KOPT-K1 (cell line): Measurements from ENCODE around the gene KRTAP9-7.

Experiments used
- H3K27ac ChIP-seq: fragments of 200-600 bp; sonication (generic); 2 replicates; pipeline ENCODE4 v1.5.1; 2016; ENCODE audit warnings: antibody characterized with exemption, mild to moderate bottlenecking, low read depth, low read length; ENCODE audit not compliant: poor library complexity, severe bottlenecking
- H3K36me3 ChIP-seq: fragments of 200-600 bp; sonication (generic); 2 replicates; pipeline ENCODE4 v1.5.1; 2017; ENCODE audit warnings: antibody characterized with exemption, mild to moderate bottlenecking, low read length, moderate library complexity; ENCODE audit not compliant: insufficient read depth
- H3K9me3 ChIP-seq: fragments of 200-600 bp; sonication (generic); 2 replicates; pipeline ENCODE4 v1.5.1; 2017; ENCODE audit warnings: antibody characterized with exemption, low read length, mild to moderate bottlenecking; ENCODE audit not compliant: insufficient read depth, poor library complexity, severe bottlenecking

Gene KRTAP9-7

DNA sequence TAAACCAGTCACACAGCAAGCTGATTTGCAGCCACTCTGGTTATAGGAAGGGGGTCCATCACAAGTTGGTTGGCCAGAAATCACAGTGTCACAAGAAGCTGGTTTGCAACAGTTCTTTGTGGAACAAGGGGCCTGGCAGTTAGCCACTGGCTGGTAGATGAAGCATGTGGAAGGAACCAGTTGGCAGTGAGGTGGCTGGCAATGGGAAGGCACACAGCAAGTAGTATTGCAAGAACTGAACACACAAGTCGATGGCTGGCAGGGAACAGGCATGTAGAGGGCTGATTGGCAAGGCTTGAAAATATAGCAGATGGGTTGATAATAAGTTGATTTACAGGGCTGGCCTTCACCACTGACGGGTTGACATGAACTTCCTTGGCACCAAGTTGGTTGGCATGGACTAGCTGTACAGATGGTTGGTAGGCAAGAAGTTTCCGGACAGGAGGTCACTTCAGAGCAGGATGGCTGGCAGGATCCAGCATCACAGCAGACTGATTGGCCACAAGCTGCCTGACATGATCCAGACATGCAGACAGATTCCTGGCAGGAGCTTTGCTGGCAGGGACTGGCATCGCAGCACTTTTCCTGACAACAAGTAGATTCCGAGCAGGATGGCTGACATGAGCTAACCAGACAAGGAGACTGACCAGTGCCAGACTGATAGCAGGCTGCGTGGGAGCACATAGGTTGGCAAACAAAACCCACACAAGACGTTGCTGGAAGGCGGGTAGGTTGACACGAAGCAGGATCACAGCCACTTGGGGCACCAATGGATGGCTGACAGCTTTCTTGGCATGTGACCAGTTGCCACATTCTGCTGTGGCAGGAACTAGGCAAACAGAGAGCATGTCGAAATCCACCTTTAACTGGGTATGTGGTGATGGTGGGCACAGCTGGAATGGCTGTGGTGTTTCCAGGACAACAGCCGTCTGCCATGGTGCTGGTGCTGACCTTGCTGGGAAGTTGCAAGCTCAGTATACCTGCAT, 26.7 kb downstream of the KRTAP9-7 start, which contains the start of gene KRTAP29-1:
Gene KRTAP29-1 (minus strand): TSS at position 936 of the 986 bp plus-strand sequence. CDS start 0 bp downstream, at position 936.
- H3K27ac ChIP-seq, result no peak within 1 kb of the TSS
- H3K36me3 ChIP-seq, result no peaks in the 10 kb centered on the region
- H3K9me3 ChIP-seq, result no peaks in the 10 kb centered on the region

DNA sequence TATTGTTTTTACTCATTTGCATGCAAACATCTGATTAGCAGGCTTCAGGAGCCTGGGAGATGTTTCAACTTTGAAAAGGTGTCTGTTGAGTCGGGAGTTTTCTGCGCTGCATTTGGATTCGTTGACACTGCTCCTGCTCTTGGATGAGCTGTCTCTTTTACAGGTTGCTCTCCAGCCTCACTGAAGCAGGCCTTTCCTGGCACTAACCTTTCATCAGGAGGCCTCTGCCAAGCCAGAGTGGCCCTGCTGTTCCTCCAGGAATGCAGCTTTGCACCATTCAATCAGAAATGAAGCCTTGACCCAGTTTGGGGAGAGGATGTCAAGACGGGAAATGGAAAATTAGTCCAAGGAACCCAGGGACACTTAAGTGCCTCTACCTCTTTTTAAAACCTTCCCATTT, 27.5 kb downstream of the KRTAP9-7 start:
- H3K36me3 ChIP-seq, result no peaks in the 10 kb centered on the region

DNA sequence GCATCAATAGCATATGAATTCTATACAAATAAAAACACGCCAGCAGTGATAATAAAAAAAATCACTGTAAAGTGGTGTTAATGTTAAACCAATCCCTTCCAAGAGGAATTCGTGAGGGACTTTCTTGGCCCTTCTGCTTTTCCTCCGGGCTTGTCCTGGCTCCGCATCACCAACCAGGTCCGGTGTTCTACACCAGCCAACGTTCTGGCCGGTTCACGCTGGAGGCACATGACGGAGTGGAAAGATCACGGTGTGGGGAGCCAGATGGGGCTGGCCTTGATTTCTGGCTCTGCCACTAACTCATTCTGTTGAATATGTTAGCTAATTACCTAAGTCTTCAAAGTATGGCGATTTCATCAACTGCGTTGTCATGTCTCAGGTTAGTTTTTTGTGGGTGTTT, 28.6 kb downstream of the KRTAP9-7 start:
- H3K27ac ChIP-seq, result no peak overlapping the region
- H3K36me3 ChIP-seq, result no peaks in the 10 kb centered on the region

More for the DNA sequence above, 27.5 kb downstream of the KRTAP9-7 start:
- no peak overlapping the region for H3K27ac ChIP-seq
- no peaks in the 10 kb centered on the region for H3K9me3 ChIP-seq

GRCh38 chr17:41307647-41308046, 32.1 kb downstream of the KRTAP9-7 start:
- peak overlapping the region; percentile 74 for H3K27ac ChIP-seq
- H3K9me3 ChIP-seq, result no peaks in the 10 kb centered on the region
- no peaks in the 10 kb centered on the region for H3K36me3 ChIP-seq

More for the DNA sequence above, 28.6 kb downstream of the KRTAP9-7 start:
- H3K9me3 ChIP-seq, result no peaks in the 10 kb centered on the region

- H3K36me3 ChIP-seq, result no peaks in the 10 kb centered on the region
- no peaks in the 10 kb centered on the region for H3K9me3 ChIP-seq
- peak overlapping the region; percentile 74 for H3K27ac ChIP-seq
Observed at GRCh38 chr17:41308251-41308917, 32.9 kb downstream of the KRTAP9-7 start.

- Histone ChIP-seq H3K9me3 (no peaks in the 10 kb centered on the region), H3K36me3 (no peaks in the 10 kb centered on the region), H3K27ac (peak within 1 kb of the TSS; percentile 74)
Observed at GRCh38 chr17:41308918-41309359, 33.4 kb downstream of the KRTAP9-7 start, which contains the start of gene KRTAP16-1. KRTAP16-1 (minus strand) TSS chr17:41309309; CDS start chr17:41309253, 56 bp downstream.

GRCh38 chr17:41311111-41311510, 35.6 kb downstream of the KRTAP9-7 start:
- no peaks in the 10 kb centered on the region for H3K9me3 ChIP-seq
- no peak overlapping the region for H3K27ac ChIP-seq
- no peaks in the 10 kb centered on the region for H3K36me3 ChIP-seq

DNA sequence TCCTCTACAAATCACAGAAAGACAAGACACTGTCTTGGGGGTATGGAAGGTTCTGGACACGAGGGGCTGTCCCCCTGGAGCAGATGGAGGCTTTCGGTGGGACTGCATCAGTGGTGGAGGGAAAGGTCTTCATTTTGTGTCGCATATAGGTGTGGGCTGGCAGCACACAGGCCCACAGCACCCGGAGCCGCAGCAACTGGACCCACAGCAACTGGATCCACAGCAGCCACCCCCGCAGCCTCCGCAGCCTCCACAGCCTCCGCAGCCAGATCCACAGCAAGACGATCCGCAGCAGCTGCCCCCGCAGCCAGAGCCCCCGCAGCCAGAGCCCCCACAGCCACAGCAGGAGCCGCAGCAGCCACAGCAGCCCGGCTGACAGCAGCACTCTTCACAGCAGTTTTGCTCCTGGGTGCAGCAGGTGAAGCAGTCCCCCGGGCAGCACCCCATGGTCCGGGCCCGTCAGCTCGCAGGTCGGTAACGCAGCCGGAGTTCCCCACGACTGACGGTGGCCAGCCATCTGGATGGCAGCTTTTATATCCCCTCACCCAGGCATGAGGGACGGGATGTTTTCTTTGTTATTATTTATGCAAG, 39.8 kb downstream of the KRTAP9-7 start, which contains the start of gene KRTAP17-1:
Gene KRTAP17-1 (minus strand): TSS at position 507 of the 591 bp plus-strand sequence. CDS start 60 bp downstream, at position 447.
- Histone ChIP-seq H3K9me3 (peaks cover 8% of the 10 kb centered on the region), H3K27ac (no peak within 1 kb of the TSS), H3K36me3 (no peaks in the 10 kb centered on the region)

DNA sequence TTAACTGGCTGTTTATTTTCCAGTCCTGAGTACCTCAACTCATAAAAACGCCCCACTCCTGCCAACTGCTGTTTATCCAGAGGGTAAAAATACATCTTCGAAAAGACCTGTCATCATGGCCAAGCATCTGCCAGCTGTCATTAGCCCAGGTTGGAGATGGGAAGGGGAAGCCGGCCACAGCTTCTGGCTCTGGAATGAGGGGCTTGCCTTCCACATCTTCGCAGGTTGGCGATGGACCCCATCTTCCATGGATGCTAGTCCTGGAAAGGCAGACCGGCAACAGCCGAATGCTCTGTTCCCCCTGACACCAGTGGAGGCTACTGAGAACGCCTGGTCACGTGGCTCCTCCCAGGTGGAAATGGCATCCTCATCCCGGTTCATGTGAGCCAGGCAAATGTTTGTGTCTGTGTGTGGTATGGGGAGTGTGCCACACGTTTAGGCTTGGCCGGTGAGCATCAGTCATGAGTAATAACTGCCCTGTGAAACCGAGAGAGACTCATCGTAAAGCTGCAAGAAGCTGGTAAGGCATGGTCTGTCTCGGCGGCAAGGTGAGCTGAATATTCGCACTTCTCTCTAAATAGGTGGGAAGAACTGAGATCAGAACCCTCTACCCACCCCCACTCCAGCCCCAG, 40.4 kb downstream of the KRTAP9-7 start:
- H3K9me3 ChIP-seq, result peaks cover 13% of the 10 kb centered on the region
- H3K27ac ChIP-seq, result no peak overlapping the region
- no peaks in the 10 kb centered on the region for H3K36me3 ChIP-seq

DNA sequence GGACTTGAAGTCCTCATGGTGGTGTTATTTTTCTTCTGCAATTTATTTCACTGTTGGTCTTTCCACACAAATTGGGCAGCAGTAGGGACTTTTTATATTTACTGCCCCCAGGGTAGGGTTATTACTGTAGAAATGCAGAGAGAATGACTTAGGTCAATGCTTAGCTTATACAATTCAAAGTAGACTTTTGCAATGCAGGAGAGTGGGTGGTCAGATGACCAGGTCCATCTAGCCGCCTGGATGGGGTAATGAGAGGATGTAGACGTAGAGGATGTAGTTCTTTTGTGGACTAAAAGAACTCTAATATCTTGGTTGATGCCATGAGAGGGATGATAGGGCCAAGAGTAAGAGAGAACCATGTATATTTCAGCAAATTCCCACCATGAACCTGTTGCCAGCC, 42.7 kb downstream of the KRTAP9-7 start:
- H3K36me3 ChIP-seq, result no peaks in the 10 kb centered on the region
- H3K27ac ChIP-seq, result no peak overlapping the region
- peaks cover 13% of the 10 kb centered on the region for H3K9me3 ChIP-seq

- peaks cover 13% of the 10 kb centered on the region for H3K9me3 ChIP-seq
- H3K27ac ChIP-seq, result no peak overlapping the region
Observed at GRCh38 chr17:41322094-41322902, 46.8 kb downstream of the KRTAP9-7 start.

DNA sequence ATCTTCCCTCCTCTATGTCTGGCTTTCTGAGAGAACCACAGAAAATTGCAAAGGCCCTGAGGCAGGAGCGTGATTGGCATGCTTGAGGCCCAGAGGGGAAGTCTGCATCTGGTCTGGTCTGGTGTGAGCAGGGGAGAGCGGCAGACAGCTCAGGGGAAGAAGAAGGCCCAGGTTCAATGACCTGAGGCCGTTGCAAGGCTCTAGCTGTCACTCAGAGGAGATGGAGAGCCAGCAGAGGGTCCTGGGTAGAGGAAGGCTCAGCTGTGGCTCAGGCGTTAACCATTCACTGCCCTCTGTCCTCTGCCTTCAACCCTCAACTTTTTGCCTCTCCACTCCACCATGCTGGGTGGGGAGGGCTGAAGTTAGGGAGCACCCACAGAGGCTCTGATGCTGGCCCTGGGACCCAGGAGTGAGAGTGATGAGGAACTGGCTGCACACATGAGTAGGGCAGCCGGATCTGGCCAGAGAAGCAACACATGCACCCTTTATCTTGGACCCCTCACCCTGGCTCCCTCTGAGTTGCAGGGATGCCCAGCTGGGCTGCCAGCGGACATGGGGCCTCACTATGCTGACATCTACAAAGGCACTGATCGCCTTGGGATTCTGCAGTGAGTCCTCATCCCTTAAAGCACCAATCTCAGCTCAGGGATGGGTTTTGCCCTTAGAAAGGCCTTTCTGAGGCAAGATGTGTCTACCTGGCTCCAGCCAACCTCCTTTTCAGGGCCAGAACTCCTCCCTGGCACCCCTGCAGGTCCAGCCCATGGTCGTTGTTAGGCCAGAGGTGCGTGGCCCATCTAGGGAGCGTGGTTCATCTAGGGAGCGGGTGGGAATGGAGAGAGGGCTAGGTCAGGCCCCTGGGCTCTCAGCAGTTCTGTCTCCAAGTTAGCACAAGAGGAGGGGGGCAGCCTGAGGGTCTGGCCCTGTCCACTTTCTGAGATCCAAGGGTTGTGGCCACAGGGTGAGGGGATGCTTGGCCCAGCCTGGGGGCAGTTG, 47.7 kb downstream of the KRTAP9-7 start:
- H3K9me3 ChIP-seq, result peaks cover 13% of the 10 kb centered on the region
- no peak overlapping the region for H3K27ac ChIP-seq
- H3K36me3 ChIP-seq, result no peaks in the 10 kb centered on the region

More at GRCh38 chr17:41322094-41322902, 46.8 kb downstream of the KRTAP9-7 start:
- no peaks in the 10 kb centered on the region for H3K36me3 ChIP-seq
